ENCODE measurements around the gene BICD2.
"Not testable (repeated sequence)": the region's sequence is repeated elsewhere in the genome, so short reads cannot be mapped to it uniquely, and the experiment has no call there.

The BICD2 gene

GRCh38 chr9:92768816-92769215, 4.2 kb upstream of the BICD2 start:
- not testable (repeated sequence) for H3K9me3 ChIP-seq (ENCODE audit: control insufficient read depth, low read length); H3K9ac ChIP-seq (ENCODE audit: low read length); H3K4me3 ChIP-seq (ENCODE audit: low read length); H3K27me3 ChIP-seq (ENCODE audit: control insufficient read depth, insufficient read depth, low read length); H3K36me3 ChIP-seq (ENCODE audit: control insufficient read depth, insufficient read depth, low read length)
- H3K4me1 ChIP-seq (ENCODE audit: control insufficient read depth, insufficient read depth, low read length), result peaks cover 46% of the 10 kb centered on the region

GRCh38 chr9:92767066-92768054, 2.7 kb upstream of the BICD2 start:
- Histone ChIP-seq H3K4me1 (ENCODE audit: control insufficient read depth, insufficient read depth, low read length) (peaks cover 60% of the 10 kb centered on the region), H3K9ac (ENCODE audit: low read length) (no peak overlapping the region), H3K4me3 (ENCODE audit: low read length) (no peak overlapping the region), H3K36me3 (ENCODE audit: control insufficient read depth, insufficient read depth, low read length) (no peaks in the 10 kb centered on the region), H3K9me3 (ENCODE audit: control insufficient read depth, low read length) (no peaks in the 10 kb centered on the region), H3K27me3 (ENCODE audit: control insufficient read depth, insufficient read depth, low read length) (no peaks in the 10 kb centered on the region)

GRCh38 chr9:92764988-92765936, 629 bp upstream of the BICD2 start:
- H3K36me3 ChIP-seq (ENCODE audit: control insufficient read depth, insufficient read depth, low read length), result no peaks in the 10 kb centered on the region
- no peaks in the 10 kb centered on the region for H3K27me3 ChIP-seq (ENCODE audit: control insufficient read depth, insufficient read depth, low read length)
- peaks cover 69% of the 10 kb centered on the region for H3K4me1 ChIP-seq (ENCODE audit: control insufficient read depth, insufficient read depth, low read length)
- peak overlapping the region; percentile 84 for H3K9ac ChIP-seq (ENCODE audit: low read length)
- no peaks in the 10 kb centered on the region for H3K9me3 ChIP-seq (ENCODE audit: control insufficient read depth, low read length)
- peak overlapping the region; percentile 64 for H3K4me3 ChIP-seq (ENCODE audit: low read length)

GRCh38 chr9:92763721-92764380, 782 bp downstream of the BICD2 start:
- Histone ChIP-seq H3K36me3 (ENCODE audit: control insufficient read depth, insufficient read depth, low read length) (no peaks in the 10 kb centered on the region), H3K9me3 (ENCODE audit: control insufficient read depth, low read length) (no peaks in the 10 kb centered on the region), H3K4me1 (ENCODE audit: control insufficient read depth, insufficient read depth, low read length) (peaks cover 62% of the 10 kb centered on the region), H3K4me3 (ENCODE audit: low read length) (peak overlapping the region; percentile 42), H3K27me3 (ENCODE audit: control insufficient read depth, insufficient read depth, low read length) (no peaks in the 10 kb centered on the region), H3K9ac (ENCODE audit: low read length) (peak overlapping the region; percentile 76)

- Histone ChIP-seq H3K4me3 (ENCODE audit: low read length) (peak overlapping the region; percentile 42), H3K9ac (ENCODE audit: low read length) (peak overlapping the region; percentile 76), H3K27me3 (ENCODE audit: control insufficient read depth, insufficient read depth, low read length) (no peaks in the 10 kb centered on the region), H3K4me1 (ENCODE audit: control insufficient read depth, insufficient read depth, low read length) (peaks cover 54% of the 10 kb centered on the region), H3K36me3 (ENCODE audit: control insufficient read depth, insufficient read depth, low read length) (no peaks in the 10 kb centered on the region), H3K9me3 (ENCODE audit: control insufficient read depth, low read length) (no peaks in the 10 kb centered on the region)
Observed at GRCh38 chr9:92762781-92763708, 1.6 kb downstream of the BICD2 start.

GRCh38 chr9:92762196-92762595, 2.4 kb downstream of the BICD2 start:
- peaks cover 45% of the 10 kb centered on the region for H3K4me1 ChIP-seq (ENCODE audit: control insufficient read depth, insufficient read depth, low read length)
- H3K27me3 ChIP-seq (ENCODE audit: control insufficient read depth, insufficient read depth, low read length), result no peaks in the 10 kb centered on the region
- H3K4me3 ChIP-seq (ENCODE audit: low read length), result no peak overlapping the region
- no peak overlapping the region for H3K9ac ChIP-seq (ENCODE audit: low read length)
- H3K36me3 ChIP-seq (ENCODE audit: control insufficient read depth, insufficient read depth, low read length), result no peaks in the 10 kb centered on the region
- H3K9me3 ChIP-seq (ENCODE audit: control insufficient read depth, low read length), result no peaks in the 10 kb centered on the region

- H3K36me3 ChIP-seq (ENCODE audit: control insufficient read depth, insufficient read depth, low read length), result no peaks in the 10 kb centered on the region
- peaks cover 40% of the 10 kb centered on the region for H3K4me1 ChIP-seq (ENCODE audit: control insufficient read depth, insufficient read depth, low read length)
- H3K27me3 ChIP-seq (ENCODE audit: control insufficient read depth, insufficient read depth, low read length), result no peaks in the 10 kb centered on the region
- H3K9me3 ChIP-seq (ENCODE audit: control insufficient read depth, low read length), result no peaks in the 10 kb centered on the region
- H3K4me3 ChIP-seq (ENCODE audit: low read length), result no peak overlapping the region
- no peak overlapping the region for H3K9ac ChIP-seq (ENCODE audit: low read length)
Observed at GRCh38 chr9:92761686-92762085, 2.9 kb downstream of the BICD2 start.

GRCh38 chr9:92760494-92760893, 4.1 kb downstream of the BICD2 start:
- no peaks in the 10 kb centered on the region for H3K36me3 ChIP-seq (ENCODE audit: control insufficient read depth, insufficient read depth, low read length)
- peaks cover 32% of the 10 kb centered on the region for H3K4me1 ChIP-seq (ENCODE audit: control insufficient read depth, insufficient read depth, low read length)
- no peak overlapping the region for H3K9ac ChIP-seq (ENCODE audit: low read length)
- H3K9me3 ChIP-seq (ENCODE audit: control insufficient read depth, low read length), result no peaks in the 10 kb centered on the region
- no peaks in the 10 kb centered on the region for H3K27me3 ChIP-seq (ENCODE audit: control insufficient read depth, insufficient read depth, low read length)
- H3K4me3 ChIP-seq (ENCODE audit: low read length), result no peak overlapping the region

- Histone ChIP-seq H3K9me3 (ENCODE audit: control insufficient read depth, low read length) (no peaks in the 10 kb centered on the region), H3K27me3 (ENCODE audit: control insufficient read depth, insufficient read depth, low read length) (no peaks in the 10 kb centered on the region), H3K4me3 (ENCODE audit: low read length) (no peak overlapping the region), H3K4me1 (ENCODE audit: control insufficient read depth, insufficient read depth, low read length) (peaks cover 31% of the 10 kb centered on the region), H3K9ac (ENCODE audit: low read length) (no peak overlapping the region), H3K36me3 (ENCODE audit: control insufficient read depth, insufficient read depth, low read length) (no peaks in the 10 kb centered on the region)
Observed at GRCh38 chr9:92760070-92760469, 4.6 kb downstream of the BICD2 start.

- Histone ChIP-seq H3K4me1 (ENCODE audit: control insufficient read depth, insufficient read depth, low read length) (peaks cover 31% of the 10 kb centered on the region), H3K4me3 (ENCODE audit: low read length) (no peak overlapping the region), H3K9ac (ENCODE audit: low read length) (no peak overlapping the region), H3K36me3 (ENCODE audit: control insufficient read depth, insufficient read depth, low read length) (no peaks in the 10 kb centered on the region), H3K9me3 (ENCODE audit: control insufficient read depth, low read length) (no peaks in the 10 kb centered on the region), H3K27me3 (ENCODE audit: control insufficient read depth, insufficient read depth, low read length) (no peaks in the 10 kb centered on the region)
Observed at GRCh38 chr9:92759446-92759845, 5.2 kb downstream of the BICD2 start.

- no peak overlapping the region for H3K4me3 ChIP-seq (ENCODE audit: low read length)
- H3K27me3 ChIP-seq (ENCODE audit: control insufficient read depth, insufficient read depth, low read length), result no peaks in the 10 kb centered on the region
- no peaks in the 10 kb centered on the region for H3K36me3 ChIP-seq (ENCODE audit: control insufficient read depth, insufficient read depth, low read length)
- H3K9ac ChIP-seq (ENCODE audit: low read length), result no peak overlapping the region
- H3K4me1 ChIP-seq (ENCODE audit: control insufficient read depth, insufficient read depth, low read length), result peaks cover 15% of the 10 kb centered on the region
- H3K9me3 ChIP-seq (ENCODE audit: control insufficient read depth, low read length), result no peaks in the 10 kb centered on the region
Observed at GRCh38 chr9:92756792-92757191, 7.8 kb downstream of the BICD2 start.

Data from mucosa of stomach (tissue), 1 donor.